PC-9 (cell line): Measurements from ENCODE around the gene DCST2. TPM values are rescaled to one million over a fixed set of nuclear protein-coding genes. Genes with fewer than 3 reads are reported as not detected.
A peak's percentile ranks its signal among the peaks of the same experiment; 100 is the strongest.

Experiments
- BruUV-seq: library from RNA; stranded (reverse); fragments of 400-500 nt; replicated peaks from 2 replicates; lab custom pipeline; 2021; lab: Mats Ljungman, UMichigan
- CTCF ChIA-PET: fragments of 300-600 bp; sonication (Branson Sonifier 250); formaldehyde crosslinking; loops from one replicate; lab custom pipeline; 2022; ENCODE audit warnings: antibody characterized with exemption; lab: Charles Lee
- POLR2A ChIA-PET: fragments of 300-600 bp; sonication (Branson Sonifier 250); formaldehyde crosslinking; loops from one replicate; lab custom pipeline; 2022; ENCODE audit warnings: antibody characterized with exemption; ENCODE audit not compliant: unreplicated experiment; lab: Charles Lee
- DNase-seq, 2 experiments: peaks; one replicate each; pipeline versions ENCODE4 v3.0.0 to v3.0.0-alpha.2; 2015 to 2022; ENCODE audit warnings: mixed read lengths in 1 of 2
- H2AFZ ChIP-seq: fragments of 200-600 bp; sonication (generic); 2 replicates; pipeline ENCODE4 v1.8.1; 2017; ENCODE audit warnings: antibody characterized with exemption
- H3F3A ChIP-seq: fragments of 200-600 bp; sonication (generic); 2 replicates; pipeline ENCODE4 v1.8.1; 2017; ENCODE audit warnings: antibody characterized with exemption, mild to moderate bottlenecking, low read depth; ENCODE audit not compliant: insufficient read depth
- H3K27ac ChIP-seq: fragments of 200-600 bp; sonication (generic); 2 replicates; pipeline ENCODE4 v1.6.1; 2016; ENCODE audit warnings: mixed run types
- H3K27me3 ChIP-seq: fragments of 200-600 bp; sonication (generic); 2 replicates; pipeline ENCODE4 v1.6.1; 2016; ENCODE audit warnings: low read depth, mixed run types; ENCODE audit not compliant: insufficient read depth
- H3K36me3 ChIP-seq: fragments of 200-600 bp; sonication (generic); 2 replicates; pipeline ENCODE4 v1.6.1; 2016; ENCODE audit warnings: low read depth, mixed run types
- H3K4me1 ChIP-seq: fragments of 200-600 bp; sonication (generic); replicated peaks from 2 replicates; pipeline ENCODE4 v1.6.1; 2016; ENCODE audit warnings: mixed run types; ENCODE audit not compliant: insufficient read depth
- H3K4me2 ChIP-seq: fragments of 200-600 bp; sonication (generic); 2 replicates; pipeline ENCODE4 v1.6.1; 2017; ENCODE audit warnings: mixed run types
- H3K4me3 ChIP-seq: fragments of 200-600 bp; sonication (generic); 2 replicates; pipeline ENCODE4 v1.6.1; 2016; ENCODE audit warnings: mixed run types
- H3K79me2 ChIP-seq: fragments of 200-600 bp; sonication (generic); 2 replicates; pipeline ENCODE4 v1.6.1; 2017; ENCODE audit warnings: low read depth, mixed run types
- H3K9me2 ChIP-seq: fragments of 200-600 bp; sonication (generic); 2 replicates; pipeline ENCODE4 v1.8.1; 2017; ENCODE audit warnings: mild to moderate bottlenecking; ENCODE audit not compliant: insufficient read depth
- H3K9me3 ChIP-seq: fragments of 200-600 bp; sonication (generic); 2 replicates; pipeline ENCODE4 v1.8.1; 2016; ENCODE audit warnings: low read depth; ENCODE audit not compliant: insufficient read depth
- H4K20me1 ChIP-seq: fragments of 200-600 bp; sonication (generic); 2 replicates; pipeline ENCODE4 v1.8.1; 2017; ENCODE audit not compliant: insufficient read depth
- EZH2 ChIP-seq: fragments of 200-600 bp; sonication (generic); IDR thresholded peaks from 2 replicates; pipeline ENCODE4 v1.8.0; 2017; ENCODE audit warnings: antibody characterized with exemption, low read depth
- intact Hi-C: fragments of 100-400 bp; cut with micrococcal nuclease; formaldehyde crosslinking; loops from one replicate; pipeline ENCODE4 v1.10.0; 2022; ENCODE audit not compliant: unreplicated experiment
- total RNA-seq: library from RNA; stranded (reverse); gene quantifications from 2 replicates; pipeline ENCODE4 v1.2.3, GENCODE V29; 2021
- TF ChIP-seq, protein P1 (sequence below): fragments of 200-600 bp; sonication (generic); conservative IDR thresholded peaks from 2 replicates; pipeline ENCODE4 v1.6.1; 2017; ENCODE audit warnings: mixed run types, antibody characterized with exemption, mild to moderate bottlenecking, moderate library complexity

The DCST2 gene
- total RNA-seq, 1 experiment from 2014 or later: 4.4 TPM

DNA sequence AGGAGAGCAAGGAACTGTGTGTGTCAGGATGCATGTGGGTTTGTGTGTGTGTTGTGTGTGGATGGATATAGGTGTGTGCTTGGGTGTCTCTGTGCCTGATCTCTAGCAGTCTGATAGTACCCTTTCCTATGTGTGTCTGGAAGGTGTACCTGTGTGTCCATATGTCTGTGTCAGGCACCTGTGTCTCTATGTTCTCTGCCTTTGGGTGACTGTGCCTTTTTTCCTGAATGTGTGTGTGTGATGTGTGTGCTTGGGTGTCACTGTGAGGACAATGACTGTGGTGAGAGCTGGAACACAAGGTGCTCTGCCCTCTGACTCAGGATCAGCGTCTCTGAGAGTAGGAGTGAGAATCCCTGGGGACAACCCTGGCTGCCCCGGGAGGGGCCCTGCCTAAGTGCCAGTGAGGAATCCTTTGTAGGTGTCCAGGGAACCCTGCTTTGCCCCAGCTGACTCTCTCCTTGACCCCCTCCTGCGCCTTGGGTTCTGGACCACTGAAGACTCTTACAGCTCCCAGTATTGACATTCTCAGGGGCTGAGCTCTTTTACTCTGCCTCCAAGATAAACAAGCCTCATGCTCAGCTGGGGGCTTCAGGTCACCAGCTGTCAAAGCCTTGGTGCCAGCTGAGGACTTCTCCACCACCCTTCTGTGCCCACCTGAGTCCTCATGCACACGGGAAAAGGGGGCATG, 44.3 kb upstream of the DCST2 start:
- Histone ChIP-seq H3K36me3 (no peaks in the 10 kb centered on the region), H3K9me3 (no peaks in the 10 kb centered on the region), H3K9me2 (no peaks in the 10 kb centered on the region), H3K27me3 (peaks cover 35% of the 10 kb centered on the region), H4K20me1 (no peaks in the 10 kb centered on the region), H3K4me2 (peak overlapping the region; percentile 88), H2AFZ (no peak overlapping the region), H3K79me2 (no peaks in the 10 kb centered on the region), H3K4me3 (0 out of 2 replicates have a peak overlapping the region, but pooled peaks have one; percentile 63), H3K27ac (no peak overlapping the region), H3K4me1 (peaks cover 45% of the 10 kb centered on the region), H3F3A (peaks cover 30% of the 10 kb centered on the region; the same call in 1 of the 2 replicates)
- TF ChIP-seq, protein P1, sequence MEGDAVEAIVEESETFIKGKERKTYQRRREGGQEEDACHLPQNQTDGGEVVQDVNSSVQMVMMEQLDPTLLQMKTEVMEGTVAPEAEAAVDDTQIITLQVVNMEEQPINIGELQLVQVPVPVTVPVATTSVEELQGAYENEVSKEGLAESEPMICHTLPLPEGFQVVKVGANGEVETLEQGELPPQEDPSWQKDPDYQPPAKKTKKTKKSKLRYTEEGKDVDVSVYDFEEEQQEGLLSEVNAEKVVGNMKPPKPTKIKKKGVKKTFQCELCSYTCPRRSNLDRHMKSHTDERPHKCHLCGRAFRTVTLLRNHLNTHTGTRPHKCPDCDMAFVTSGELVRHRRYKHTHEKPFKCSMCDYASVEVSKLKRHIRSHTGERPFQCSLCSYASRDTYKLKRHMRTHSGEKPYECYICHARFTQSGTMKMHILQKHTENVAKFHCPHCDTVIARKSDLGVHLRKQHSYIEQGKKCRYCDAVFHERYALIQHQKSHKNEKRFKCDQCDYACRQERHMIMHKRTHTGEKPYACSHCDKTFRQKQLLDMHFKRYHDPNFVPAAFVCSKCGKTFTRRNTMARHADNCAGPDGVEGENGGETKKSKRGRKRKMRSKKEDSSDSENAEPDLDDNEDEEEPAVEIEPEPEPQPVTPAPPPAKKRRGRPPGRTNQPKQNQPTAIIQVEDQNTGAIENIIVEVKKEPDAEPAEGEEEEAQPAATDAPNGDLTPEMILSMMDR: no peak
- TF ChIP-seq EZH2: no peak
- BruUV-seq: no TSS peak
- POLR2A ChIA-PET: no interaction called here
- peak in 1 of 2 experiments; percentile 38 for DNase-seq
- intact Hi-C loops: no loop called here
- CTCF ChIA-PET: interaction anchor here (0.6 kb wide), 1 partner anchor 167 kb away, joined by 3 read pairs; no protein-coding TSS in a partner anchor

DNA sequence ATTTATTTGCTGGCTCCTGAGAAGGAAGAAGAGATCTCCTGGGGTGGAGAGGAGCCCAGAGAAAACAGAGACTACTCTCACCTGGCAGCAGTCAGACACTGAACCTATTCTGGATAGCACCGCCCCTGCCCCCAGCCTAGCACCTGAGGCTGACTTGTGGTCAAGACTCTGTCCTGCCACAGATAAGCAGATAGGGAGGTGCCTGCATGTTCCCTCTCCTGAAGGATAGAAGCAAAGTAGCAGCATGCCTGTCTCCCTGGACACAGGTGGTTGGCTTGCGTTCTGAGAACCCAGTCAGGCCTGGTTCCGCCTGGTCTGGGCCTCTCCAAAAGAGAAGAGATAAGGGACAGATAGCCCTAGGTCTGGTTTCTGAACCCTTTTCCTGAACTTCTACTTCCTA, 43.8 kb upstream of the DCST2 start:
- peaks cover 35% of the 10 kb centered on the region for H3K27me3 ChIP-seq
- intact Hi-C loops: no loop called here
- no peaks in the 10 kb centered on the region for H3K9me3 ChIP-seq
- peaks cover 27% of the 10 kb centered on the region; the same call in 1 of the 2 replicates for H3F3A ChIP-seq
- CTCF ChIA-PET: interaction anchor here (0.6 kb wide), 1 partner anchor 166 kb away, joined by 3 read pairs; no protein-coding TSS in a partner anchor
- no peak overlapping the region for H2AFZ ChIP-seq
- no peak overlapping the region for H3K4me3 ChIP-seq
- no peaks in the 10 kb centered on the region for H3K79me2 ChIP-seq
- no peaks in the 10 kb centered on the region for H3K9me2 ChIP-seq
- no peak for TF ChIP-seq EZH2
- TF ChIP-seq, protein P1: no peak
- no peaks in the 10 kb centered on the region for H3K36me3 ChIP-seq
- H3K27ac ChIP-seq: no peak overlapping the region
- DNase-seq: peak in 1 of 2 experiments; percentile 28
- peaks cover 40% of the 10 kb centered on the region for H3K4me1 ChIP-seq
- H3K4me2 ChIP-seq: 0 out of 2 replicates have a peak overlapping the region, but pooled peaks have one; percentile 4
- no TSS peak for BruUV-seq
- POLR2A ChIA-PET: no interaction called here
- no peaks in the 10 kb centered on the region for H4K20me1 ChIP-seq

DNA sequence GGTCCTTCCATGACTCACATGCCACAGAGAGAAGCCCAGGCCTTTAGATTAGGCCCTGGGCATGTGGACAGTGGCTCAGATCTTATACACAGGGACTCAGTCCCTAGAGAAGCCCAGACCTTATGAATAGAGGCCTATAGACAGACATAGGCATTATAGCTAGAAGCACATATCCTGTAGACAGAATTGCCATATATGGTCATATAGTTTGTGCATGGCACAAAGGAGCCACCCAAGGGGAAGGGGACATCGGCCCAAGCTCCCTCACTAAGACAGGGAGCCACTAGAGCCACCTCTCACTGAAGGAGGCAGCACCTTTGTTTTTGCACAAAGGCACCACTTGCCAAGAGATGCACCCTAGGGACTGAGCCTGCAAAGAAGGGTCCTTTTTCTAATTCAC, 42.8 kb upstream of the DCST2 start:
- no peaks in the 10 kb centered on the region for H3K9me3 ChIP-seq
- H3F3A ChIP-seq: peaks cover 33% of the 10 kb centered on the region; the same call in 1 of the 2 replicates
- no peaks in the 10 kb centered on the region for H3K36me3 ChIP-seq
- H3K27ac ChIP-seq: no peak overlapping the region
- DNase-seq: peak in 1 of 2 experiments; percentile 10
- TF ChIP-seq EZH2: no peak
- TF ChIP-seq, protein P1: no peak
- H2AFZ ChIP-seq: no peak overlapping the region
- peaks cover 33% of the 10 kb centered on the region for H3K4me1 ChIP-seq
- ChIA-PET CTCF (interaction anchor here (0.6 kb wide), 2 partner anchors 91 to 598 kb away, joined by 3 read pairs; no protein-coding TSS in a partner anchor), POLR2A (no interaction called here)
- H4K20me1 ChIP-seq: no peaks in the 10 kb centered on the region
- H3K4me3 ChIP-seq: no peak overlapping the region
- H3K27me3 ChIP-seq: peaks cover 25% of the 10 kb centered on the region
- intact Hi-C loops: no loop called here
- no peak overlapping the region for H3K4me2 ChIP-seq
- BruUV-seq: no TSS peak
- no peaks in the 10 kb centered on the region for H3K79me2 ChIP-seq
- H3K9me2 ChIP-seq: no peaks in the 10 kb centered on the region
